Measurements from ENCODE around the gene SH3BP5.

GRCh38 chr3:15367059-15367458 is 34.7 kb upstream of the SH3BP5 start:
- TF ChIP-seq CEBPB (IDR thresholded peaks at IDR 0.05) = no peak
- TF ChIP-seq YY1 (IDR thresholded peaks at IDR 0.05; ENCODE audit: low read depth) = no peak
- no peak for TF ChIP-seq MAX (IDR thresholded peaks at IDR 0.05)
- no peak for TF ChIP-seq RAD21 (IDR thresholded peaks at IDR 0.05; ENCODE audit: low read depth)
- no peak for TF ChIP-seq TAF1 (IDR thresholded peaks at IDR 0.05; ENCODE audit: low read depth)
- no peak for TF ChIP-seq REST (IDR thresholded peaks at IDR 0.05; ENCODE audit: low read depth)

All from Ishikawa (cell line).